ENCODE data around the gene TAGLN2. TPM values are rescaled to one million over a fixed set of nuclear protein-coding genes. Genes with fewer than 3 reads are reported as not detected.

The TAGLN2 gene
- total and polyA plus RNA-seq, 9 of the 15 experiments (the other 6 are each of a cell fraction or from before 2014, with no cell fraction given), result 192 to 683 (median 455) TPM

GRCh38 chr1:159946242-159947187 is 21.2 kb upstream of the TAGLN2 start:
- intact Hi-C loops (cut with micrococcal nuclease) (loop anchor here (5.0 kb wide), 1 partner anchor 164 kb away; the partner anchor contains the start of gene DUSP23), in situ Hi-C loops (cut with MboI) (no loop called here)
- peaks cover 5 to 13% of the 10 kb centered on the region in 2 experiments; a peak in 3 of 5 replicates for H3K4me1 ChIP-seq (replicated peaks in 1 of 2; ENCODE audit: control insufficient read depth in 2 of 2, insufficient read depth in 2 of 2, low read length in 2 of 2)
- no peak overlapping the region for H3K27ac ChIP-seq (ENCODE audit: extremely low read depth, low read depth, low read length)
- no peaks in the 10 kb centered on the region for H3K79me2 ChIP-seq (ENCODE audit: control insufficient read depth, insufficient read depth, low read length)
- H3K4me3 ChIP-seq, result peak overlapping the region; percentile 36; the same call in 1 of the 2 replicates
- ATAC-seq (no peak), FAIRE-seq (no peak), DNase-seq (ENCODE audit: extremely low read depth in 1 of 4, low spot score in 3 of 4) (no peak)
- no TSS peak for BruUV-seq (replicated peaks)
- H3K9ac ChIP-seq (ENCODE audit: insufficient read depth in 1 of 2, low read depth in 2 of 2, low read length in 2 of 2), result peak overlapping the region; percentile 21 to 93; a peak in 3 of 4 replicates
- H3K27me3 ChIP-seq (ENCODE audit: control insufficient read depth in 2 of 2, insufficient read depth in 2 of 2, low read length in 2 of 2), result peaks cover 0 to 30% of the 10 kb centered on the region in 2 experiments; a peak in 4 of 5 replicates
- H3K9me3 ChIP-seq (replicated peaks; ENCODE audit: control insufficient read depth, insufficient read depth, low read depth, low read length), result no peaks in the 10 kb centered on the region
- H4K20me1 ChIP-seq (replicated peaks; ENCODE audit: control insufficient read depth, insufficient read depth, low read length), result 0 out of 2 replicates have a peak, but pooled peaks cover 3% of the 10 kb centered on the region
- no peaks in the 10 kb centered on the region for H3K36me3 ChIP-seq (ENCODE audit: control insufficient read depth, insufficient read depth, low read length)
- WGBS (ENCODE audit: insufficient coverage, low coverage, missing lambda C conversion rate), result 50% methylated on average over 8 of the region's 9 CpGs
- ChIA-PET CTCF (ENCODE audit: low intra/inter-chr PET ratio) (interaction anchor here (0.7 to 1.3 kb wide), 3 partner anchors 55 to 166 kb away, joined by 3 to 5 read pairs (median 3); partner anchors contain the start of gene DUSP23), POLR2A (interaction anchor here (0.5 to 1.4 kb wide), 6 partner anchors 10 to 261 kb away, joined by 3 to 5 read pairs (median 4); partner anchors contain the start of gene TAGLN2)
- peak overlapping the region; percentile 68 for H3K4me2 ChIP-seq (ENCODE audit: insufficient read depth, low read length)
- peak overlapping the region; percentile 96 for H2AFZ ChIP-seq (ENCODE audit: low read depth, low read length)
- H3K9me1 ChIP-seq (ENCODE audit: control insufficient read depth, insufficient read depth, low read length), result no peaks in the 10 kb centered on the region
- TF ChIP-seq PREB (CRISPR knock-in tag; IDR thresholded peaks at IDR 0.05) (no peak), OTX1 (CRISPR knock-in tag; IDR thresholded peaks at IDR 0.05) (no peak), LEF1 (IDR thresholded peaks at IDR 0.05) (no peak), TFAM (CRISPR knock-in tag; conservative IDR thresholded peaks at IDR 0.05) (no peak), ZNF224 (CRISPR knock-in tag; IDR thresholded peaks at IDR 0.05) (no peak), ZBED1 (IDR thresholded peaks at IDR 0.05) (no peak), RFX5 (IDR thresholded peaks at IDR 0.05; ENCODE audit: low read depth, low read length) (no peak), HDGF (IDR thresholded peaks at IDR 0.05) (no peak), ZNF717 (CRISPR knock-in tag; IDR thresholded peaks at IDR 0.05) (no peak), GTF2E2 (tag; IDR thresholded peaks at IDR 0.05) (no peak), HCFC1 (IDR thresholded peaks at IDR 0.05; ENCODE audit: low read depth, low read length) (no peak), ARID3B (CRISPR knock-in tag; IDR thresholded peaks at IDR 0.05; ENCODE audit: borderline replicate concordance) (no peak)
- TF ChIP-seq, protein P1, sequence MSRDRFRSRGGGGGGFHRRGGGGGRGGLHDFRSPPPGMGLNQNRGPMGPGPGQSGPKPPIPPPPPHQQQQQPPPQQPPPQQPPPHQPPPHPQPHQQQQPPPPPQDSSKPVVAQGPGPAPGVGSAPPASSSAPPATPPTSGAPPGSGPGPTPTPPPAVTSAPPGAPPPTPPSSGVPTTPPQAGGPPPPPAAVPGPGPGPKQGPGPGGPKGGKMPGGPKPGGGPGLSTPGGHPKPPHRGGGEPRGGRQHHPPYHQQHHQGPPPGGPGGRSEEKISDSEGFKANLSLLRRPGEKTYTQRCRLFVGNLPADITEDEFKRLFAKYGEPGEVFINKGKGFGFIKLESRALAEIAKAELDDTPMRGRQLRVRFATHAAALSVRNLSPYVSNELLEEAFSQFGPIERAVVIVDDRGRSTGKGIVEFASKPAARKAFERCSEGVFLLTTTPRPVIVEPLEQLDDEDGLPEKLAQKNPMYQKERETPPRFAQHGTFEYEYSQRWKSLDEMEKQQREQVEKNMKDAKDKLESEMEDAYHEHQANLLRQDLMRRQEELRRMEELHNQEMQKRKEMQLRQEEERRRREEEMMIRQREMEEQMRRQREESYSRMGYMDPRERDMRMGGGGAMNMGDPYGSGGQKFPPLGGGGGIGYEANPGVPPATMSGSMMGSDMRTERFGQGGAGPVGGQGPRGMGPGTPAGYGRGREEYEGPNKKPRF (IDR thresholded peaks at IDR 0.05; ENCODE audit: low read depth, low read length), result no peak
- TF ChIP-seq, protein P2, sequence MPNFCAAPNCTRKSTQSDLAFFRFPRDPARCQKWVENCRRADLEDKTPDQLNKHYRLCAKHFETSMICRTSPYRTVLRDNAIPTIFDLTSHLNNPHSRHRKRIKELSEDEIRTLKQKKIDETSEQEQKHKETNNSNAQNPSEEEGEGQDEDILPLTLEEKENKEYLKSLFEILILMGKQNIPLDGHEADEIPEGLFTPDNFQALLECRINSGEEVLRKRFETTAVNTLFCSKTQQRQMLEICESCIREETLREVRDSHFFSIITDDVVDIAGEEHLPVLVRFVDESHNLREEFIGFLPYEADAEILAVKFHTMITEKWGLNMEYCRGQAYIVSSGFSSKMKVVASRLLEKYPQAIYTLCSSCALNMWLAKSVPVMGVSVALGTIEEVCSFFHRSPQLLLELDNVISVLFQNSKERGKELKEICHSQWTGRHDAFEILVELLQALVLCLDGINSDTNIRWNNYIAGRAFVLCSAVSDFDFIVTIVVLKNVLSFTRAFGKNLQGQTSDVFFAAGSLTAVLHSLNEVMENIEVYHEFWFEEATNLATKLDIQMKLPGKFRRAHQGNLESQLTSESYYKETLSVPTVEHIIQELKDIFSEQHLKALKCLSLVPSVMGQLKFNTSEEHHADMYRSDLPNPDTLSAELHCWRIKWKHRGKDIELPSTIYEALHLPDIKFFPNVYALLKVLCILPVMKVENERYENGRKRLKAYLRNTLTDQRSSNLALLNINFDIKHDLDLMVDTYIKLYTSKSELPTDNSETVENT (CRISPR knock-in tag; IDR thresholded peaks at IDR 0.05), result no peak
